ENCODE measurements around the gene SCAMP2.
"Not testable (repeated sequence)": the region's sequence is repeated elsewhere in the genome, so short reads cannot be mapped to it uniquely, and the experiment has no call there.

SCAMP2 gene

GRCh38 chr15:74873036-74873755 is at the start of gene SCAMP2:
SCAMP2 (minus strand) TSS chr15:74873365; CDS start chr15:74873255, 110 bp downstream.
- TF ChIP-seq POLR2A (IDR thresholded peaks at IDR 0.05; ENCODE audit: extremely low read depth, insufficient read length) (peak; percentile 94), CTCF (IDR thresholded peaks at IDR 0.05; ENCODE audit: low read depth, low read length) (no peak), MYC (IDR thresholded peaks at IDR 0.05; ENCODE audit: low read depth, low read length) (peak; percentile 62; the same call in 1 of the 2 replicates)
- TF ChIP-seq, protein P1, sequence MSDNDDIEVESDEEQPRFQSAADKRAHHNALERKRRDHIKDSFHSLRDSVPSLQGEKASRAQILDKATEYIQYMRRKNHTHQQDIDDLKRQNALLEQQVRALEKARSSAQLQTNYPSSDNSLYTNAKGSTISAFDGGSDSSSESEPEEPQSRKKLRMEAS (IDR thresholded peaks at IDR 0.05; ENCODE audit: low read depth, low read length): no peak
- H3K4me3 ChIP-seq (ENCODE audit: low read depth, low read length): peak within 1 kb of the TSS; percentile 92
- DNase-seq (ENCODE audit: low read depth): peak; percentile 97

- TF ChIP-seq, protein P1 (IDR thresholded peaks at IDR 0.05; ENCODE audit: low read depth, low read length): no peak
- TF ChIP-seq MYC (IDR thresholded peaks at IDR 0.05; ENCODE audit: low read depth, low read length) (no peak), POLR2A (IDR thresholded peaks at IDR 0.05; ENCODE audit: extremely low read depth, insufficient read length) (no peak), CTCF (IDR thresholded peaks at IDR 0.05; ENCODE audit: low read depth, low read length) (no peak)
- no peak for DNase-seq (ENCODE audit: low read depth)
- no peak overlapping the region for H3K4me3 ChIP-seq (ENCODE audit: low read depth, low read length)
These were observed 47.3 kb upstream of the SCAMP2 start for GRCh38 chr15:74920456-74920855.

- TF ChIP-seq MYC (IDR thresholded peaks at IDR 0.05; ENCODE audit: low read depth, low read length): no peak
- no peak for TF ChIP-seq POLR2A (IDR thresholded peaks at IDR 0.05; ENCODE audit: extremely low read depth, insufficient read length)
- DNase-seq (ENCODE audit: low read depth): no peak
- no peak overlapping the region for H3K4me3 ChIP-seq (ENCODE audit: low read depth, low read length)
These were observed 44.5 kb upstream of the SCAMP2 start for GRCh38 chr15:74917676-74918075.

- not testable (repeated sequence) for DNase-seq (ENCODE audit: low read depth); H3K4me3 ChIP-seq (ENCODE audit: low read depth, low read length)
These were observed 40.6 kb upstream of the SCAMP2 start for GRCh38 chr15:74913799-74914198.

DNA sequence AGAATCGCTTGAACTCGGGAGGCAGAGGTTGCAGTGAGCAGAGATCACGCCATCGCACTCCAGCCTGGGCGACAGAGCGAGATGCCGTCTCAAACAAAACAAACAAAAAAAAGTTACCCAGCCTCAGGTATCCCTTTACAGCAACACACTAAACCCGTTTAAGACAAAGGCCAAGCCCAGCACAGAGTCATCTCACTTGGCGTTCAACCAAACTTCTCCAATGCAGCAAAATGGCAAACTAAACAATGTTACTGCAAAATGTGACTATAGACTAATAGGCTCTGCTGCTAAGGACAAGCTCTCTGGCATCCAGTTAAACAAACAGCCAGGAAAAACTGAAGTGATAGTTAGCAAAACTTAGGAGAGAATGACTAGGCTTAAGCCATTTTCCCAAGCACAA is 39.9 kb upstream of the SCAMP2 start:
- DNase-seq (ENCODE audit: low read depth): no peak
- H3K4me3 ChIP-seq (ENCODE audit: low read depth, low read length): no peak overlapping the region
- TF ChIP-seq POLR2A (IDR thresholded peaks at IDR 0.05; ENCODE audit: extremely low read depth, insufficient read length) (no peak), MYC (IDR thresholded peaks at IDR 0.05; ENCODE audit: low read depth, low read length) (no peak), CTCF (IDR thresholded peaks at IDR 0.05; ENCODE audit: low read depth, low read length) (no peak)
- TF ChIP-seq, protein P1 (IDR thresholded peaks at IDR 0.05; ENCODE audit: low read depth, low read length): no peak

DNA sequence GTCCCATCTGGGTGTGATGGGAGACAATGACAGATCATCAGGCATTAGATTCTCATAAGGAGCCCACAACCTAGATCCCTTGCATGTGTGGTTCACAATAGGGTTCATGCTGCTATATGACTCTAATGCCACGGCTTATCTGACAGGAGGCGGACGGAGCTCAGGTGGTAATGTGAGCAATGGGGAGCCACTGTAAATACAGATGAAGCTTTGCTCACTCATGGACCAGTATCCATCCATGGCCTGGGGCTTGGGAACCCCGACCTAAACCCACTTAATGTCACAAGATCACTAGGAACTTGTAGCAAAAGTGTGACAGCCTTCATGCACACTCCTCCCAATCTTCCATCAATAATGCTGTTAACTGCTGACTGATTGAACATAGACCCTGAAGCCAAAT is 35.5 kb upstream of the SCAMP2 start:
- DNase-seq (ENCODE audit: low read depth): no peak
- H3K4me3 ChIP-seq (ENCODE audit: low read depth, low read length): no peak overlapping the region
- TF ChIP-seq MYC (IDR thresholded peaks at IDR 0.05; ENCODE audit: low read depth, low read length) (no peak), CTCF (IDR thresholded peaks at IDR 0.05; ENCODE audit: low read depth, low read length) (no peak), POLR2A (IDR thresholded peaks at IDR 0.05; ENCODE audit: extremely low read depth, insufficient read length) (no peak)
- TF ChIP-seq, protein P1 (IDR thresholded peaks at IDR 0.05; ENCODE audit: low read depth, low read length): no peak
